Mesenteric fat pad (tissue), 1 donor: ENCODE results near the gene ESYT3. TPM values are rescaled to one million over a fixed set of nuclear protein-coding genes. Genes with fewer than 3 reads are reported as not detected.
"Not testable (repeated sequence)": the region's sequence is repeated elsewhere in the genome, so short reads cannot be mapped to it uniquely, and the experiment has no call there.

ENCODE experiments used
- DNase-seq: peaks from one replicate; pipeline ENCODE4 v3.0.0-alpha.2; 2020; ENCODE audit warnings: low spot score
- total RNA-seq: library from RNA; stranded (reverse); fragmentation: NEBNext Ultra II Directional; extraction: Animal tissue kit (Norgen Biotek cat#: 25700); gene quantifications from one replicate; pipeline ENCODE4 v1.2.1, GENCODE V29; 2021
- donor health status: DM: yes; HTN: yes; CAD: no.

The ESYT3 gene
- total RNA-seq, 1 donor from 2014 or later = 0.19 TPM

DNA sequence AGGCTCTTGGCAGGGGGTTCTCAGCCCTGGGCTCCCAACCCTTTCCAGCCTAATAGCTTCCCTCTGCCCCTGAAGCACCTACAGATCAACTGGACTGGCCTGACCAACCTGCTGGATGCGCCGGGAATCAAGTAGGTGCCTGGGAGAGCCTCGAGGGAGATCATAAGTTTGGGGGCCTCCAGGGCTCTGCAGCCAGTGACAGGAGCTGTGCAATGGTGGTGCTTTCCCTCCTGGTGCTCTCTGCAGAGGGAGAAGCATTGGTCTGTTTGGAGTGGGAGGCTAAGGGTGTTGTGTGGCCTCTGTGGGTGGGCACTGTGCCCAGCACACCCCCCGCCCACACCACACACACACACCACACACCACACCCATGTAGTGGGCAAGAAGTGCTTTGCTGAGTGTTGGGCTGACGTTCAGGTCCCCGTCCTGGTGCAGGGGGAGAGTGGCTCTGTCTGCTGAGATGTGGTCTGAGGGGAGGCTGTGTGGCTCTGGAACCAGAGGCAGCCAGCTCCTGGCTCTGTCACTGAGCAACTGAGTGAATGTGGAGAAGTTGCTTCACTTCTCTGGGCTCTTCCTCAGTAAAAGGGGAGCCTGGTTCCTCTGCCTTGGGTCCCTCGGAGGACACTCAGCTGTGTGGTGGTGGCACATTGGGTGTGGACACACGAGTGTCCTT, 26.3 kb downstream of the ESYT3 start:
- peak; percentile 81 for DNase-seq

DNA sequence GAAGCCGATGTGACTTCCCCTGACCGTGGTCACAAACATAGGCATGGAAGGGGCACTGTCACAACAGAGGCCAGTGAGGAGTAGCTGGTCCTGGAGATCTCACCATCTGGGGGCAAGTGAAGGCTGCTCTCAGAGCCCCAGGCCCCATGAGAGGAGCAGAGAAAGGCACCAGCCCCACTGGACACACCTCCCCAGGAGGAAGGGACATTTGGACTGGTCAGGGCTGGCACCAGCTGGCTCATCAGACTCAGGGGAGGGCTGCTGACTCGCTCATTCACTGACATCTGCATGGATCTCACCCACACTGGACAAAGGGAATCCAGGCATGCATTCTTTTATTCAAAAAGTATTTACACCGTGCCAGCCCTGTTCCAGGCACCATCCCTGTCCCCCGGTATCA, 26.8 kb downstream of the ESYT3 start:
- peak; percentile 53 for DNase-seq

- peak; percentile 55 for DNase-seq
Observed at GRCh38 chr3:138461896-138462295, 27.5 kb downstream of the ESYT3 start.

DNA sequence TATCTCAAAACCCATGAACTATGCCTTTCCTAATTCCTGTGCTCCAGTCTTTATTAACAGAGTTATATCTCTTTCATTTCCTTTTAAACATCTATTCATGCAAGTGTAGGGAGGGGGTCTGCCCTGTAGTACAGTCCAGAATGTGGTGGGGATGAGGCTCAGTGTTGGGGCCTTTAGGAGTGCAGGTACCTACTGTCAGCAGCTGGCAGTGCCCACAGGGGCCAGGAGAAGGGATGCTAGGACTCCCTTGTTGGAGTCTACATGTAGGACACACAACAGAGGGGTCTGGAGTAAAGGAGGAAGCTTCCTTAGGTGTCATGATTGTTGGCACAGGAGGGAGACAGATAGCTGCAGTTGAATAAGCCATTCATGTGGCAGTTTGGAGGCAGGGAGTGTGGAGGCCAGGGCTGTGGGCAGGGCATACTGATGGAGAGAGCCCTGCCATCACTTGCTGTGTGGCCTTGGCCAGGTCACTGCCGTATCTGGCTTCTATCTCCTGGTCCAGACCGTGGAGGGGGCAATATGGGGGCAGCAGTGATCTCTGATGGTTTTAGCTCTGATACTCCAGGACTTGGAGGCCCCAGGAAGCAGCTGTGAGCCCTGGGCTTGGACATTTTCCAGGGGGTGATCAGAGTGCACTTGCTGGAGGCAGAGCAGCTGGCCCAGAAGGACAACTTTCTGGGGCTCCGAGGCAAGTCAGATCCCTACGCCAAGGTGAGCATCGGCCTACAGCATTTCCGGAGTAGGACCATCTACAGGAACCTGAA, 29.5 kb downstream of the ESYT3 start:
- DNase-seq = peak; percentile 51

- no peak for DNase-seq
Observed at GRCh38 chr3:138464491-138464860, 30.1 kb downstream of the ESYT3 start.

DNA sequence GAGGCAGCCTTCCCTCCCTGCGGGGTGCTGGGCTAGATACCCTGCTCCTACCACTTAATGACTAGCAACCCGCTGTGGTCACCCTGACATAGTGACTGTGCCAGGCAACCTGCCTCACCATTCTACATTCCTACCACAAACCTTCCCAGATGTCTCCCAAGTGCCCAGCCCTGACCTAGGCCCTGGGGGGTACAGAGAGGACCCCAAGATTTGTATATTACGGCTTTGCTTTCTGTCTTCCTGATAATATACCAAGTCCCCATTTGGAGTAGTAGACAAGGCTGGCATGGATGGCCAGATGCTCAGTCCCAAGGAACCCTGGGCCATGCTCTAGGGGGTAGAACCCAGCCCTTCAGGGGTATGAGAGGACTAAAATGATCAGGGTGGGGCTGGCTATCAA, 31.0 kb downstream of the ESYT3 start:
- DNase-seq = peak; percentile 83

- DNase-seq = no peak
Observed at GRCh38 chr3:138465925-138466324, 31.5 kb downstream of the ESYT3 start.

DNA sequence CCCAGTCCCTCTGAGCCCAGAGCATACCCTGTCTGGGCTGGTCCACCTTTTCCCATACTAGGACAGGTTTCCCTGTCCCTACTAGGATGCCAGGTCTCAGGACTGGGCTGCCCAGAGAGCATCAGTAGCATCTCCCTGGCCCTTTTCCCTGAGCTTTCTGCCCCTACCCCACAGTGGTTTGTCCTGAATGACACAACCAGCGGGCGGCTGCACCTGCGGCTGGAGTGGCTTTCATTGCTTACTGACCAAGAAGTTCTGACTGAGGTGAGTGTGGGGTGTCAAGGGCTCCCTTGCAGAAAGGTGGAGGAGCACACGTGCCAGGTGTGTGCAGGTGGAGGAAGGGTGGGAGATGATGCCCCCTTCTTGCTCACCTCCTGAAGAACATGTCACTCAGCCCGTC, 33.5 kb downstream of the ESYT3 start:
- peak; percentile 35 for DNase-seq

- peak; percentile 74 for DNase-seq
Observed at GRCh38 chr3:138468451-138468850, 34.0 kb downstream of the ESYT3 start.

DNA sequence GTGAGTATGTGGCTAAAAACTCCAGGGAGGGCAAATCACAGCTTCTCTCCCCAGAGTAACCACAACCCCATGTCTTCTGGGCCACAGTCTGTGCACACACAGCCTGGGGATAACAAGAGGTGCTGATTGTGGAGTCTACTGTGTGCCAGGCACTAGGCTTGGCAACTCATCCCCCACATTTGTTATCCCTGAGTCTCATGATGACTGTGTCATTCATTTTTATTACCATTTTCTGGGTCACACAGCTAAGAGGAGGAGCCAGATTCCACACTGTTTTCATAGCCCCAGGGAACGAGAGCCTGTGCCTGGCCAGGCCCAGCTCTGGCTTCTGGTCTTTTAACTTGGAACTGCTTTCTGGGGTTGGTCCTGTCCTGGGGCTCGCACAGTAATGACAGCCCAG, 34.5 kb downstream of the ESYT3 start:
- peak; percentile 45 for DNase-seq

- DNase-seq = peak; percentile 37
Observed at GRCh38 chr3:138469874-138470273, 35.5 kb downstream of the ESYT3 start.

GRCh38 chr3:138470687-138471086, 36.3 kb downstream of the ESYT3 start:
- peak; percentile 65 for DNase-seq

GRCh38 chr3:138471481-138471880, 37.1 kb downstream of the ESYT3 start:
- DNase-seq = no peak

DNA sequence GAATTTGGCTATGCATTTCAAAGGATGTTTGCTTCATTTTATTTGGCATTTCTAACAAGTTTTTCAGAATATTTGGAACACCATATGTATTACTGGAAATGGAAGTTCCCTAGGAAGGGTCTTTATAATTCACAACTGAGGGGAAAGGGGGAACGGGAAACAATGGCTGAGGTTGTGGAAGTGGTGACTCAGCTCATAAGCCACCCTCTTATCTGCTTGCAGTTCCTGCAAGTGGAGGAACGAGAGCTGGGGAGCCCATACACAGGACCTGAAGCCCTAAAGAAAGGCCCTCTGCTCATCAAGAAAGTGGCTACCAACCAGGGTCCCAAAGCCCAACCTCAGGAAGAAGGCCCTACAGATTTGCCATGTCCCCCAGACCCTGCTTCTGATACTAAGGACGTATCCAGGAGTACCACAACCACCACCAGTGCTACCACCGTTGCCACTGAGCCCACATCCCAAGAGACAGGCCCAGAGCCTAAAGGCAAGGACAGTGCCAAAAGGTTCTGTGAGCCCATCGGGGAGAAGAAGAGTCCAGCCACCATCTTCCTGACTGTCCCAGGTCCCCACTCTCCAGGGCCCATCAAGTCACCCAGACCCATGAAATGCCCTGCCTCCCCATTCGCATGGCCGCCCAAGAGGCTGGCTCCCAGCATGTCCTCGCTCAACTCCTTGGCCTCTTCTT, 37.9 kb downstream of the ESYT3 start:
- DNase-seq = peak; percentile 33

GRCh38 chr3:138473391-138473790, 39.0 kb downstream of the ESYT3 start:
- peak; percentile 62 for DNase-seq

GRCh38 chr3:138474163-138474562, 39.7 kb downstream of the ESYT3 start:
- peak; percentile 89 for DNase-seq

DNA sequence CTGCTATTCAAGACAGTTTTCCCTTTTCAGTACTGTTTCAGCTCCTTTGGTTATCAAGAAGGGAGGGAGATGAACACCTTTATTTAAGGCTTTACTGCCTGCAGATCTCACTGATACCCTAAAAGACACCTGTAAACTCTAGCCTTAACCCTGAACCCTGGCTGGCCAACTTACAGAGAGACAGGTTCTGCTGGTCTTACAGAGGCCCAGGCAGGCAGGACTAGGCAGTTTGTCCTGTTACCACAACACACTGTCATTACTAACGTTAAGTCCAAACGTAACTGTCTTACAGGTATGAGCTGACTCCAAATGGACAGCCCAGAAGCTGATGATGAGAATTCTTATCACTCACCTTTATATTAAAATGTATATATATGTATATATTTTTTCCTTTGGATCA, 42.1 kb downstream of the ESYT3 start:
- DNase-seq = no peak

- peak; percentile 47 for DNase-seq
Observed at GRCh38 chr3:138477120-138477519, 42.7 kb downstream of the ESYT3 start.

GRCh38 chr3:138477801-138478200, 43.4 kb downstream of the ESYT3 start:
- DNase-seq = no peak

DNA sequence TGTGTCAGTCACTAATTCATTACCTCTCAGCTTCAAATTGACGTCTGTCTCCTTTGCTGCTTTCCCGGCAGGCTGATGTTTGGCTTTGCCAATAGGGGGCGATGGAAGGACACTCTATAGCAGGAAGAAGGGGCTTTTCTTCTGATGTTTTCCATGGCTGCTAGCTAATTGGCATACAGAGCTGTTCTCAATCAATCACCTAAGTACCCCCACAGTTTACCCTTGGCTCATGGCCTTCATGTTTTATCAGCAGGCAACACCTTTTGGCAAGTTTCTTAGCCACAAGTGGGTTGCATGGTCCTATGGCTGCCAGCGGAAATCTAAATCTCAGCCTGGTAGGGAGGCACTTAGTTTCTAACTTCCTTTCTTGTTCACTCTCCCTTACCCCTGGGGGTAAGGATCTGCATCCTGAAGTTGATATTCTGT, 45.0 kb downstream of the ESYT3 start:
- DNase-seq = no peak

DNA sequence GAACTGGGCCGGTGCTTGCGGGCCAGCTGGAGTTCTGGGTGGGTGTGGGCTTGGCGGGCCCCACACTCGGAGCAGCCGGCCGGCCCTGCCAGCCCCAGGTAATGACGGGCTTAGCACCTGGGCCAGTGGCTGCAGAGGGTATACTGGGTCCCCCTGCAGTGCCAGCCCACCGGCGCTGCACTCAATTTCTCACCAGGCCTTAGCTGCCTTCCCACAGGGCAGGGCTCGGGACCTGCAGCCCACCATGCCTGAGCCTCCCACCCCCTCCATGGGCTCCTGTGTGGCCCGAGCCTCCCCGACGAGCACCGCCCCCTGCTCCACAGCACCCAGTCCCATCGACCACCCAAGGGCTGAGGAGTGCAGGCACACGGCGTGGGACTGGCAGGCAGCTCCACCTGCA, 50.3 kb downstream of the ESYT3 start:
- not testable (repeated sequence) for DNase-seq

DNA sequence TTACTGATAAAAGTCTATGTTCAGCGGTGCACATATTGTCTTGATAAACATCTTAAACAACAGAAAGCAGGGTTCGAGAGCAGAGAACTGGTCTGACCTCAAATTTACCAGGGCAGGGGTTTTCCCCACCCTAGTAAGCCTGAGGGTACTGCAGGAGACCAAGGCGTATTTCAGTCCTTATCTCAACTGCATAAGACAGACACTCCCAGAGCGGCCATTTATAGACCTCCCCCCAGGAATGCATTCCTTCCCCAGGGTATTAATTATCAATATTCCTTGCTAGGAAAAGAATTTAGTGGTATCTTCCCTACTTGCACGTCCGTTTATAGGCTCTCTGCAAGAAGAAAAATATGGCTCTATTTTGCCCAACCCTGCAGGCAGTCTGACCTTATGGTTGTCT, 52.2 kb downstream of the ESYT3 start:
- not testable (repeated sequence) for DNase-seq
